GM18861 (cell line): ENCODE results near the gene FHIT.

Experiments
- ATAC-seq: cut with Tn5 transposase; IDR thresholded peaks from one replicate; pipeline ENCODE4 v1.9.1; 2021; ENCODE audit not compliant: unreplicated experiment

FHIT gene

DNA sequence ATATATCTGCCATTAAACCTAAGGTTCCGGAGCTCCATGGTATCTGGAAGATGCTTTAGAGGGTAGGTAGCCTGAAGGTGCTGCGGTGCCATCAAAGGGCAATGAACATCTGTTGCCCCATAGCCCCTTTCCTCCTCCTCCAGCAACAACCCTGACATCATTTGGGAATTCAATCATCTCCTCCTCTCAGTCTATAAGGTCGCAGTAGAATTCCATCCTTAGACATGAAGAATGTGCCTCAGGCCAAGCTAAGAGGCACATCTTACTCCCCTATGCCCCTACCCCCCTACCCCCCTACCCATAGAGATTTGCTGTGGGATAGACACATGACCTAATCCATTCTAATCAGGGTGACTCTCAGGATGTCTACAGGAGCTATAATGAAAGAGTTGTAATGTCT lies 1101.8 kb downstream of the FHIT start:
- no peak for ATAC-seq

DNA sequence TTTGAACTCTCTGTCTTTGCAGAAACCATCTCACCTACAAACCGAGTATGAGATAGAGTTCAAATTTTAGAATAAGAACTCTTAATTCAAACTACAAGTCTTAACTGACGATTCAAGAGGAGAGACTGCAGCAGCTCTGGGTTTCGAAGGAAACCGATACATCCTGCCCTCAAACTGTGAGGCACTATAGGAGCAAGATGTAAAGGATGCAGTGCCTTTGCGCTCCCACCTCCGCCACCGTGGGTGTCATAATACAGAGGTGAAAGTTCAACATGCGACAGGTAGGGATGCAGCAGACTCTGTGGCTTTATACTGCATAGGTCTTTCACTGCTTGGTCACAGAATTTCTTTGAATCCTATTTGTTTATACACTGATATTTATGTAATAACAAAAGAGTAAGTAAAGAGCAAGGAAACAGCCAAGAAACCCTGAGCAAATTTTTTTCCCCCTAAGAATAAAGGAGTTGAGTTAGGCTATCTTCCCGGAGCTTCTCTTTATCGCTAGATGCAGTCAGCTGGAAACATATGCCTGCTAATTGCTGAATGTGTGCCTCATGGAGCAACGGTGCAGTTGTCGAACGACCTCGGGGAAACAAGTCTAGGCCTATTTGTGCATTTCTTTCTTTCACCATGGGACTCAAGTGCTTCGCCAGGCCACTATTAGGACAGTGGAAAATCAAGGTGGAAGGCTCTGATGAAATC lies 1103.9 kb downstream of the FHIT start:
- no peak for ATAC-seq

DNA sequence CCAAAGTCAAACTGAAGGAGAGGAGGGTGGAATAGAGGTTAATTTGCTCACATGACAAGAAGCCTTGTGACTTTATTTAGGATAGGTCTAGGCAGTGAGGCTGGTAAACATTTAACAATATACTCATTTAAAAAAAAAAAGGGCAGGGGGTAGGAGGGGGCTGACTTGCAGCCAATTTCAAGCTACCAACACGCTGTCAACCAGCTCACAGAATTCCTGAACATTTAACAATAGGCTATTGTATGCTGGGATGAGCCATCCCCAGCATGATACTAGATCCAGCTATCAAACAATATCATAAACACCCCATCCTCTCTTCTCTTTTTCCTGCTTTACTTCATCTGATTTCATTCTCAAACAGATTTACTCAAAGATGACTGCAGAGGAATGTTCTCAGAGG lies 1105.1 kb downstream of the FHIT start:
- ATAC-seq: no peak

DNA sequence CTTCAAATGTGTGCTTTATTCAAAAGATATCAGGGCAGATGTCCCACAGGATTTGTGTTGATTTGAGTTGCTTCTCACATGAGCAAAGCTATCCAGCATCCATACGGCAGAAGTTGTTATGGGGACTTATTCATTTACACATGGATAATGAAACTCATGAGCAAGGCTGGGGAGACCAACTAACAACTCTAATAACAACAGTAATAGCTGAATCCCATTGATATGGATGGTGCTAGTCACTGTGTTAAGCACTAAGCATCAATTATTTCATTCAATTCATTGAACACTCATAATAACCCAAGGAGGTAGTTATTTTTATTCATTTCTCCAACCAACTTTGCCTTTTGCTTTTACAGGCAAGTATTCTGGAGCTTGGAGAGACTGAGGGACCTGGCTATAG lies 1107.2 kb downstream of the FHIT start:
- ATAC-seq: no peak

DNA sequence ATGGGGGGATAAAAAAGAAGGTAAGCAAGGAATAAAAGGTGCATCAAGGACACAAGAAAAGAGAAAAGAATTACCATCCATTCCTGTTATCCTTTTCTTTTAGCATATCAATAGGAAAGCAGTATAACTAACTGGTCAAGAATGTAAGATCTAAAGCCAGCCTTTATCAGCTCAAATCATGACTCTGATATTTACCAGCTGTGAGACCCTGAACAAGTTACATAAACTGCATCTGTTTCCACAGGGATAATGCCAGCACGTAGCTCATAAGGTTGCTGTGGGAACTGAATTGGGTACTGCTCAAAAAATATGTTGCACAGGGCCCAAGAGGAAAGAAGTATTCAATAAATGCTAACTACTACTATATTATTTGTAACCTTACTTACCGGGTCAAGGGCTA lies 1109.2 kb downstream of the FHIT start:
- ATAC-seq: no peak

DNA sequence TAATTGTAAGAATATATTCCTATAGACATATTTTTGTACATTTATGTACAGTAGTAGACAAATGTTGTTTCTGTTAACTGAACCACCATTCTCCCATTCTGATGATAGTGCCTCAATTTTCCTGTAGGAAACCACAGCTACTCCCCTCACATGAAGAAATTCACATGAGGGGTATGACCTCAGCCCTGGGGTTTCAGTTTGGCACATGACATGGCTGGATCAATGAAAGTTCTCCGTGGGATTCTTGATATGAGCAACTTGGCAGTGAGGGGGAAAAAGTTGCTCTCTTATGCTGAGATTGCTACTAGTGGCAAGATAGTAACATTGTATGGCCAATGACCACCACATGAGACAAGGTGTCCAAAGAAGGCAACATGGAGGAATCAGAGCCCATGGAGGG lies 1111.1 kb downstream of the FHIT start:
- no peak for ATAC-seq

DNA sequence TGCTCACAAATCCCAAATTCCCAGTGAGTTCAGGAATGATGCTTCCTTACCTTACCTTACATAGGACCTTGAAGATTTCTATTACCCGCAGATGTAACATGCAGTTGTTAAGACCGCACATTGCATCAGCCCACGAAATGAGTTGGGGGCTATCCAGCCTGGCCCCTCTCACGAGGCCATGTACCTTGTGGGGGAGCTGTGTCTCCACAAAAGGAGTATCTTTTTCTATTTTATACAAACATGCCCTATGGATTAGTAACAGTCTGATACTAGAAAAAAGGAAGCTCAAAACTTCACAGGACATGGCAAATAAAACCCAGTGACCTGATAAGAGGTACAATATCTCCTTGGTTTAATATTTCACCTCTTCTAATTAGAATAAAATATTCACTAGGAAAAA lies 1114.7 kb downstream of the FHIT start:
- no peak for ATAC-seq

DNA sequence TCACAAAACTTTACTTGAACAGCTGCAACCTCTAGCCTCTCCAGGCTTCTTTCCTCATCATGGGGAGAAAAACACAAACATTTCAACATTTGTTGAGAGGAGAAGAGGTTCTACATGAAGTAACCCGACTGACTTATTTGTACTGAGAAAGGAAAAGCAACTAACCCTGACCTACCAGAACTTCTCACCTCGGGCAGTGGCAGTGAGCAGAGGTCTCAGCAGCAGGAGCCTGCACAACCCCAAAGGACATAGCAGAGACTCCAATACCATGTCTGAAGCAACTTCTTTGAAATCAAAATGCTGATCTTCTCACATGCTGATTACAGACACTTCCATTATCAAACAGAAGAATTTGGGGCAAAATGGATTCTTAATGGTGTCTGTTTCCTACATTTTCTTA lies 1115.8 kb downstream of the FHIT start:
- ATAC-seq: no peak

DNA sequence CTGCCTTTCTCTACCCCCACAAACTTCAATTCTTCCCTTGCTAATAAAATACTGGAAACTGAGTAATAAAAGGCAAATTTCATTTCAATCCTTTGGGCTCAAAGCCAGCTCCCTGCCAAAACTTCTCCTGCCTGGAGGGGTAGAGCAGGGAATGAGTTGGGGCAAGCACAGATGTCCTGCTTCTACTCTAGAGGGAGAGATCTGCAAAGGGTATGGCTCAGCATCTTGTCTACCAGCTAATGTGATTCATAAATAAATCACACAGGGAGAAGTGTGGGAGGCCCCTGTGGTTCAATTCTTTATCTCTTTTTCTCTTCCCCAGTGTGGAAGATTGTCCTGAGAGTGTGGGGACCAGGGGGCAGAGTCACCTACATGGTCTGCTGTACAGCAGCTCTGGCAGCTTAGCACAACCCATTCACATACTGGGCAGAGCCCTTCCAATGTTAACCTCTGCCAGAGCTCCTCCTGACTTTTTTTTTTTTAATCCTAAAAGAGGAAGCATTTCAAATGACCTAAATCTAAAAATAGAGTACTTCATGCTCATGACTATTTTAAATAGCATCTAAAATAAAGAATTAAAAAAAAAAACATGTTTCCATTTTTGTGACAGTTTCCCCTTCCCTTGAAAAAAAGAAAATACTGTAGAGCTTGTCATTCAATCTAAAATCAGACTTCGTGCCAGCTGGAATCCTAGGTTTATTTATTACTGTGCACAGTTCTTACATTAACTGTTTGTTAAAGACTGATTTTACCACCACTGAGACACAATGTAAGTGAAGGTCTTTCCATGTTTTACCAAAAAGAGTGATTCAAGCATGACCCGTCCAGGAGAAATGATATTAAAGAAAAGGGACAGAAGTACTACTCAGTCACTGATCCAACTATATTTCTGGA lies 1117.7 kb downstream of the FHIT start:
- no peak for ATAC-seq

DNA sequence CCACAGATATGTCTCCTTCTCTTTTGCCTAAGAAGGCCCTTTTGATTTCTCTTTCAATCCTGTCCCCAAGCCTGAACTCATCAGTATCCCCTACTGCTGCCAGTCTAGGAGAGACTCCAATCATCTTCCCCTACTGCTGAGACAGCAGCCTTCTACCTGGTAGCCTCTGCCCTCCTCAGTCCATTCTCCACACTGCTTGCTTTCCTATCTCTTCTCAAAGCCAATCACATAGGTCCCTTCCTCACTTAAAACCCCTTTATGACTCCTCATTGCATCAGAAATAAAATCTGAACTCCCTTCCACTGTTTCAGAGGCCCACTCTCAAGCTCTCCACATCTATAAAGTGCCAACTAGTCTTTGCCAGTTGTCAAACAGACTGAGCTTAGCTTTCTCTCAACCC lies 1119.6 kb downstream of the FHIT start:
- ATAC-seq: no peak

DNA sequence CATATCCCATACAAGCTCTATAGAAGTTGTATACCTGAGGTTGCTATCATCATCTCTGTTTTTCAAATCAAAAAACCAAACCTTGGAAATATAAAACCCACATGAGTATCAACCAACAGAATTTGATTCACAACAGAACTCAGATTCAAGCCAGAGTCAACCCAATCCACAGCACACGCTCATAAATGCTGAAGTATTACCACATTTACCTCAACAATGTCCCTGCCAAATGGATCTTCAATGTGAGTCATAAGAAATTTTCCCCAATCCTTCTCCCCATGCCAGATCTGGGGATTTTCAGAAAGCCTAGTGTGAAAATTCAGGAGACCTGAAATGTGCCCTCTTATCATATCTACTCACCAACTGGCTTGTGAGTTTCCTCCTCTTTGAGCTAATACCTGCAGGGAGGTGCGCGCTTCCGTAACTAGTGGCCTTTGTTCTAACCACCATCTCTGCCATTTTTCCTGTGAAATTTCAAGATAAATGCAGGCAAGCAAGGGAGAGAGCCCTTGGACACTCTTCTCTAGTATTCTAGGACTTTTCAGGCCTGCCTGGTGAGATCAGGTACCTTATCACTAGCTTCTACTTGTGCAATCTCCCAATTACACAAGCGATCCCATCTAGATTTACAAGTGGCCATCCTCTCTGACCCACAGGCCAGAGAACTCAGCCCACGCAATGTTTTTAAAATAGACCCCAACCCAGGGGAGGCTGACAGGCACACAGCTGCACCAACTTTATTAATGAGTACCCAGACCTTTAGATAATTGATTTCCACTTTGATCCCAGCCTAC lies 1124.5 kb downstream of the FHIT start:
- ATAC-seq: no peak

DNA sequence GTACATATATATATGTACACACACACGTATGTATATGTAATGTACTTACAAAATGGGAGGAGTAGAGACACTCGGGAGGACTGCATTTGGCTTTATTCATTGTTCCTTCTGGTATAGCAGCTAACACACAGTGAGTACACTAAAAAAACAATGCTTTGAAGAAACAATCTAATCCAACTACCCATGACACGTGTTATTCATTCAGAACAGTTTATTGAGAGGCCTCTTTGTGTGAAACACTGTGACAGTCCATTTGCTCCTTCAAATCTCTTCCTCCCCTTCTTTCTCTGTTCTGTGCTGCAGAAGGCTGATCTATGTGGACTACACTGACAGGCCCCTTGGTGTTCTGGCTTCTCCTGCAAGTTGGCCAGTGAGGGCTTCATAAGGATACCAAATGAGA lies 1125.6 kb downstream of the FHIT start:
- ATAC-seq: no peak

DNA sequence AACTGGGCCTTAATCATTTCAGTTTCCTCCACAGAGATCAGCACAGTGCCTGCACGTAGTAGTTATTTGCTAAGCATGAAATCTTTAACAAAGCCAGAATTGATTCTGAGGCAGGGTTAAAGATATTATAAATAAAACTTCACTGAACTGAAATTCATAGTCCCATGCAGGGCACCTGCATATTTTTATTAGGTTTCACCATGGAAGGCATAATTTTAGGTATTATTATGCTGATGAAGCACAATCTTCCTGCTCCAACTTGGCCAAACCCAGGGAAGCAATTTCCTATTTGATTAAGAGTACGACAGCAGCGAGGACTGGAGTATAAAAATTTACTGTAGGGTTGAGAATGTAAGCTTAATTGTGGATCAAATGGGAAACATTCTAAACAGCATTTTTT lies 1131.0 kb downstream of the FHIT start:
- no peak for ATAC-seq

DNA sequence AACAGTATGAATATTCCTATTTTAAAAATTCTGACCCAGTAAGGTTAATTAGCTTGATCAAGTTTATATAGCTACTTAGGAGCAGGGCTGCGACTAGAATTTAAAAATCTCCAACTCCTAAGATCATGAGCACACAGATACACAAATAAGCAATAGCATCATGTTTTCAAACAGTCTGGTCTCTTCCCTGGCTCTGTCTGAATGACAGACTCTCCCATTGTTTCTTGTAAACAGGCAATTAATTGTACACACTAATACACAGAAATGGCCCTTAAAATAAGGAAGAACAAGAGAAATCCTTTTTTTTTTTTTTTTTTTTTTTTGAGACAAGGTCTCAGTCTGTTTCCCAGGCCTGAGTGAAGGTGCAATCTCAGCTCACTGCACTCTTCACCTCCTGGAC lies 1137.1 kb downstream of the FHIT start:
- ATAC-seq: no peak

DNA sequence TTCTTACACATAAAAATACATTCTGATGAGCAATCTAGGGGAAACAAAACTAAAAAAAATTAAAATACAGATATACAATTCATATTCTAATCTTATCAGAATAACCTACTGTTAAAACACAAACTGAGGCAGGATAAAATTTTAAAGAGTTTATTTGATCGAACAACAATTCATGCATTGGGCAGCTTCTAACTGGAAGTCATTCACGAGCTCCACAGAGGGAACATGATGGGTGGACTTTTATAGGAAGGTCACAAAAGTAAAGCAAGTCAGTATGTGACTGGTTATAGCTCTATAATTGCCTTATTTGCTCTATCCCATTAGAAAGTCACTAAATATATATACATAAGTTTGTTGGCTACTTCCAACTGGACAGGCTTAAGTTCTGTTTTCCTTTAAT lies 1144.0 kb downstream of the FHIT start:
- no peak for ATAC-seq

DNA sequence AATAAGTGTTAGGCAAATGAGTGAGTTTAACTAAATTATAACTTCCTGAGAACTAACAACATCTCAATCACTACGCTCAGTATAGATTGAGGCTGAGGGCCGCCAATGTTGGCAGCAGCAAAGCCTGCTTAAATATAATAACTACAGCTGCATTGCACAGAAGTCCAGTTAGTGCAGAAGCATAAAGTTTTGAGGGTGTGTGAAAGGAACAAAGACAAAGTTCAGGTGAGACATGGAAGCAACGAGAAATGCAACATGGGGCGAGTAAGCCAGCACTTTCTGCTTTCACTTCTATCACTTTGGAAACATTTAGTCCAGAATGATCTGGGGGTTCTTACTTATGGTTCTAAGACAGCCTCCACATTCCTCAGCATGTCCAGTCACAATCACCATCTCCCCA lies 1149.1 kb downstream of the FHIT start:
- ATAC-seq: no peak

DNA sequence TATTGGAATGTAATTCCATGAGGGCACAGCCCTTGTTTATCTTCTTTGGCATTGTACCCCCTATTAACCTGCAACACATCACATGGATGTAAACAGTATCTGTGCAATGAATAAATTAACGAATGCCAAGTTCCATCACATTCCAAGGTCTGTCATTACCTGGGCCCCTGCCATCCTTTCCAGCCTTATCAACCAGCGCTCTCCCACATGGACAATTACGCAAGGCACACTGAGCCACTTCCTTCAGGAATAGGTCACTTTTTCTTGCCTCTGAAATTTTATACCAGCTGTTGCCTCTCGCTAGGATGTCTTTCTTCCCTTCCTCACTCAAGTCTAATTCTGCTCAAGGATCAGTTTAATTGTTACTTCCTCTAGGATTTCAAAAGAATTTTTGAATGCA lies 1149.6 kb downstream of the FHIT start:
- ATAC-seq: no peak

DNA sequence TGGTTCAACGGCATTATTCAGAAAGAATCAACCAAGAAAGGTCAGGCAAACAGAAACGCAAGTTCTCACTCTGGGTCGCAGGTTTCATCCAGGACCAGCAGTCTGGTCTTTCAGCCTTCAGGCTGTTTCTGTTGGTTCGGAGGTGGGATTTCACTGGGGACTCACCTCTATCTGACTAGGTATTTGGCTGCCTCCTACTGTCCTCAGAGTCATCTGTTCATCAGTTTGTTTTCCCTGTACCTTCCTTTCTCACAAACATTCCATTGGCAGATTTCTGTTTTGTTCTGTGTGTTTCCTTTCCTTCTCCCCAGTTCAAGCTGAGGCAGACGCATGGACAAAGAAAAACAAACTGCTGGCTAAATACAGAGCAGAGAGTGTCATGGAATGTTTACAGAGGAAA lies 1154.8 kb downstream of the FHIT start:
- ATAC-seq: no peak

DNA sequence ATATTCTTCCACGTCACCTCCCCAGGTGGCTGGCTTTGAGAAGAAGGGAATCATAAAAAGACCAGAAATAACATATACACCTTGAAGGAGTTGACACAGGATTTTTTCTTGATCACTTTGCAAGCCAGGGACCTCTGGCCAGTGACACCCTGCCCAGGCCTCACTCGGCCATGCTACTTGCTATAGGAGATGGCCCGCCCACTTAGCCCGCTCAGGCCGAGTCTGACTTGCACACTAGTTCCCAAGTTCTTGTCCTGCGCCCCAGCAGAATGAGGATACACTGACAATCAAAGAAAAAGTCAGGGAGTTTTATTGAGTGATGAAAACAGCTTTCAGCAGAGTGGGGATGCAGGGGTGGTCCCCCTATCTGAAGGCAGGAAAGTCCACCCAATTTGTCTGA lies 1155.3 kb downstream of the FHIT start:
- ATAC-seq: no peak

DNA sequence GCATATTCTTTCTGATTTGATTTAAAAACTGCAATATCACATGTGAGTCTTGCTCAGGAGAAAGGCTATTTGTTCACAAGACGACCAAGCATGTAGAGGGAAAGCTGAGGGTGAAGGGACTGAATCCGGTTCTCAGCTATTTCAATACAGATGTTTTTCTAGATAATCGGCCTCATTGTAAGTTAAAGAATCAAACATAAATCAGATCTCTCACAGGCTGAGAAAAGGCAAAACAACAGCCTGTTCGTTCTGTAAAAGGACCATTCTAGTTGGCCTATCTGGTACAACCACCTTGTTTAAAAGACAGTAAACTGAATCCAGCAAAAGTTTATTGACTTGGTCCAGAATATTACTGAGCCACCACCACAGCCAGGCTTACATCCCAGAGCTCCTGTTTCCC lies 1155.7 kb downstream of the FHIT start:
- no peak for ATAC-seq

DNA sequence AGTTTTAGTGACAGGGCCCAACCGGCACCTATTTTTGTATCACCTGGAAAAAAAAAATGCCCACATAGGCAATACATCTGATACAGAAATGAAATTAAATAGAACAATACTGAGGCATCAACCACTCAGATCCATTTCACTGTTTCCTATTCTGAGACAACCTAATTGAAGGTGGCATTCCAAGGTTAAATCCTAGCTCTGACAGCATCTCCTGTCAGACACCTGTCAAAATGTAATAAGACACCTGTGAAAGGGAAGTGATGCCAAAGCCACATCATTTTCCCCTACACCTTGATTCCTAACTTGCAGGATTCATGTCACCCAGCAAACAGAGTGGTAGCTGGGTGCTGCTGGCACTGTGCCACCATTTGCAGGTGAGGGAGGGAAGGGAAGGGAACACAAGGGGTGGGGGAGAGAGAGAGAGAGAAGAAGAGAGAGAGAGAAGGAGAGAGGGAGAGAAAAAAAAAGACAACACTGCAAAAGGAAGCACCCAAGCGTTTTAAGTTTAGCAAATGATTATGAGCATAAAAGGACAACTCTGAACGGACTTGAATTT lies 1156.8 kb downstream of the FHIT start:
- ATAC-seq: no peak
